Myocyte (in vitro differentiated cells): ENCODE measurements around the gene PRPSAP1. TPM values are rescaled to one million over a fixed set of nuclear protein-coding genes. Genes with fewer than 3 reads are reported as not detected.
A peak's percentile ranks its signal among the peaks of the same experiment; 100 is the strongest.

ENCODE experiments used
- DNase-seq: peaks from one replicate; pipeline ENCODE4 v3.0.0-alpha.2; 2012; ENCODE audit warnings: low read depth
- polyA plus RNA-seq: library from polyadenylated mRNA; unstranded; fragments of >200 nt; gene quantifications from one replicate; pipeline ENCODE4 v1.2.1, GENCODE V29; 2012; ENCODE audit warnings: missing spikeins
- total RNA-seq: library from RNA; depleted of rRNA; stranded (reverse); fragments of >200 nt; gene quantifications from 2 replicates; pipeline ENCODE4 v1.2.3, GENCODE V29; 2014

The PRPSAP1 gene, protein sequence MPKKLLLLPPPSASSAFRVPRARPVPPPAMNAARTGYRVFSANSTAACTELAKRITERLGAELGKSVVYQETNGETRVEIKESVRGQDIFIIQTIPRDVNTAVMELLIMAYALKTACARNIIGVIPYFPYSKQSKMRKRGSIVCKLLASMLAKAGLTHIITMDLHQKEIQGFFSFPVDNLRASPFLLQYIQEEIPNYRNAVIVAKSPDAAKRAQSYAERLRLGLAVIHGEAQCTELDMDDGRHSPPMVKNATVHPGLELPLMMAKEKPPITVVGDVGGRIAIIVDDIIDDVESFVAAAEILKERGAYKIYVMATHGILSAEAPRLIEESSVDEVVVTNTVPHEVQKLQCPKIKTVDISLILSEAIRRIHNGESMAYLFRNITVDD
- total RNA-seq = 37.4 and 58.5 TPM in 2 replicates
- 52.9 TPM for polyA plus RNA-seq

- peak; percentile 95 for DNase-seq
Measured at GRCh38 chr17:76353599-76354316, at the start of gene PRPSAP1. Gene PRPSAP1 (minus strand): TSS chr17:76353916. CDS start chr17:76353703, 213 bp downstream.

DNA sequence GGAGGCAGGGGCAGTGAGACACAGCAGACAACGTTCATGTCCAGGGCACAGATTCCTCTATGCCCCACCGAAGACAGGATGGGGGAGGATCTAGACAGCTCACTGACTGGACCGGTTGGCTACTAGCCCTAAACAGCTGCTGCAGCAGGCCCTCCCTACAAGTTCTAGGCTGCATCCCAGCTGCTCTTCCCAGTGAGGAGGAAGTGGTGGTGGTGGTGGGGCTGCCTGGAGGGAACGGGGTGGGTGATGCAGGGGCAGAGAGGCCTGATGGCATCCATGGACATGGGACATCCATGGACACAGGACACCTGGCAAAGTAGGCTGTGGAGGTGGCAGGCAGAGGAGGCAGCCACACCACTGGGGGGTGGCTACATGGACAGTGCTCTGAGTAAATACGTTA lies 49.0 kb upstream of the PRPSAP1 start:
- peak; percentile 57 for DNase-seq

GRCh38 chr17:76399175-76400172 lies 45.8 kb upstream of the PRPSAP1 start:
- no peak for DNase-seq

DNA sequence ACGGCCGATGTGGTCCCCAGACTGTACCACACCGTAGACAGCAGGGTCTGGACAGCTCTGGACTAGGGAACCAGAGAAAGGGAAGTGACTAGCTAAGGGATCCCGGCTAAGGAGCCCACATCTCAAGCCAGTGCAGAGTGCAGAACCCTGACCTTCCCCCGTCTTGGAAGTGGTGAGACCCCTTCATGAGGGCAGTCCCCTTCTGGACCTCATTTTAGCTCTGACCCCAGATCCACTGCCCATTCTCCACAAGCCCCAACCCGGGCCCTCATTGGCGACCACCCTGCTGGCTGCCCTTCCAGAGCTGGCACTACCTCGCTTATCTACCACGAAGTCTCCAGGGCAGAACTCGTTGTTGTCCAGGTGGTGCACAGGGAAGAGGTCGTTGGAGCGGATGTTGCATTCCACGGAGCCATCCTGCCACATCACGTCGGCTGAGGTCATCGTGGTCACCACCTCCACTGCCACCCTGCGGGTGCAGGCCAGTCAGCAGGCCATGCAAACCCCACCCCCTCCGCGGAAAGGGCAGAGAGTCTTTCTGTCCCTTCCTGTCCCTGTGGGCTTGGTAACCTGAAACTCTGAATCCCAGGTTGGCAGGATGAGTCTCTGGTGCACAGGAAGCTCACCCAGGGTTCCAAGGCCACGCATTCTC lies 44.9 kb upstream of the PRPSAP1 start:
- DNase-seq = no peak

- DNase-seq = peak; percentile 96
Measured at GRCh38 chr17:76397687-76398522, 44.2 kb upstream of the PRPSAP1 start.

GRCh38 chr17:76397184-76397583 lies 43.5 kb upstream of the PRPSAP1 start:
- DNase-seq = no peak

DNA sequence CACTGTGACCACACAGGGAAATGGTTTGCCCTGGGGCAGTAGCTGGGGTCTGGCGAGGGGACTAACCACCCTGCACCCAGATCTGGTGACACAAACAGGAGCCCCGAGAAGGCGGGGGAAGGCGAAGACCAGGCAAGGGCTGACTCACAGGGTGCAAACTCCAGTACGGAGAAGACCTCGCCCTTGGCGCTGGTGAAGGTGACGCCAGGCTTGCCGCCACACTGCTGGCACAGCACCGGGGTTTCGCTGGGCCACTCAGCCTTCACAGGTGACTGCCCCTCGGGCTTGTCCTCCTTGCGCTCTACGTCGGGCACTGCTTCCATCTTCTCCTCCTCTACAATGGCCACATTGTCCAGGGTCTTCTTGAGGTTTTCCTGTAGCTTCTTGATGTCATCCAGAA lies 42.3 kb upstream of the PRPSAP1 start:
- DNase-seq = no peak

- no peak for DNase-seq
Measured at GRCh38 chr17:76394166-76394565, 40.5 kb upstream of the PRPSAP1 start.

DNA sequence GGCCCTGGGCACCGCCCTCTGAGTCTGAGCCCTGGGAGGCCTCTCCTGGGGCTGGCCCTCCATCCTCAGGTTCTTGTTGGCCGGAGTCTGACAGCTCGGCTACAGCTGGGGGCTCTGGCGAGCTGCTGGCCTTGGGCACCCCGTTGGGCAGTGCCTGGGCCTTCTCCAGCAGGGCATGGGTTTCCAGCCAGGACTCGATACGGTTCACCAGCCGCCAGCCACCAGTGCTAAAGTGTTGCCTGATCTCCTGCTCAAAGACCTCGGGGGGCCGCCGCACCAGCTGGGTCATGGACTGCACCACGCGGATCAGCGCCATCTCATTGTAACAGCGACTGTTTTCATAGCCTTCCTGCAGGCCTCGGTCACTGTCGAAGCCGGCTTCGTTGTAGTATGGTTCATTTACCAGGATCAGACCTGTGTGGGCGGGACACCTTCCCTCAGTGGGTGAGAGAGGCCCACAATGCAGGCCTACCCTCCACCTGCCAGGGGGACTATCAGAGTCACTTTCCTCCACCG lies 37.5 kb upstream of the PRPSAP1 start:
- DNase-seq = no peak

GRCh38 chr17:76390003-76390421 lies 36.3 kb upstream of the PRPSAP1 start:
- DNase-seq = no peak

GRCh38 chr17:76388966-76389888 lies 35.5 kb upstream of the PRPSAP1 start:
- no peak for DNase-seq

- no peak for DNase-seq
Measured at GRCh38 chr17:76386966-76387765, 33.5 kb upstream of the PRPSAP1 start.

DNA sequence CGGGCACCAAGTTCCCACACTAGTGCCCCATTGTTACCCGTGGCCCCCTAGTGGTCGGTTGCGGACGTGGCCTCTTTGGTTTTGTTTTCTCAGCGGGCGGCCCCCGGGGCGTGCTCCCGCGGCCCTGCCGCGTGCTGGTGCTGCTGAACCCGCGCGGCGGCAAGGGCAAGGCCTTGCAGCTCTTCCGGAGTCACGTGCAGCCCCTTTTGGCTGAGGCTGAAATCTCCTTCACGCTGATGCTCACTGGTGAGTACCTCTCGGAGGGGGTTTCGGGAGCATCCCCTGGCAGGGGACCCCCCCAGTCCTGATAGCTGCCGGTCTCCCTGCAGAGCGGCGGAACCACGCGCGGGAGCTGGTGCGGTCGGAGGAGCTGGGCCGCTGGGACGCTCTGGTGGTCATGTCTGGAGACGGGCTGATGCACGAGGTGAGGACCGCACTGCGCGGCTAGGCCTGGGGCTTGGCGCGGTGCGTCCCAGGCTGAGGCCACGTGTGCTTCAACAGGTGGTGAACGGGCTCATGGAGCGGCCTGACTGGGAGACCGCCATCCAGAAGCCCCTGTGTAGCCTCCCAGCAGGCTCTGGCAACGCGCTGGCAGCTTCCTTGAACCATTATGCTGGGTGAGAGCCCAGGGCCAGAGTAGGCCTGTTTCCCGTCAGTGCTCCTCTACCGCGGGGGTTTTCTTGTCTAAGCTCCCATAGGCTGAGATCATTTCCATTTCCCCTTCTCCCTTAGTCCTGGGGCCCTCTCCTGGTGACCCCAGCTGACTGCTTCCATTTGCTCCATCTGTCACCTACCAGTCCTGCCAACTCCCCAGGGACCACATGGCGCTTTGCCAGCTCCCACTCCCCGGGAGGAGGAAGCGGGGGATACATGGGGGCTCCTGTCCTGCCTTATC lies 32.4 kb upstream of the PRPSAP1 start:
- DNase-seq = peak; percentile 84

DNA sequence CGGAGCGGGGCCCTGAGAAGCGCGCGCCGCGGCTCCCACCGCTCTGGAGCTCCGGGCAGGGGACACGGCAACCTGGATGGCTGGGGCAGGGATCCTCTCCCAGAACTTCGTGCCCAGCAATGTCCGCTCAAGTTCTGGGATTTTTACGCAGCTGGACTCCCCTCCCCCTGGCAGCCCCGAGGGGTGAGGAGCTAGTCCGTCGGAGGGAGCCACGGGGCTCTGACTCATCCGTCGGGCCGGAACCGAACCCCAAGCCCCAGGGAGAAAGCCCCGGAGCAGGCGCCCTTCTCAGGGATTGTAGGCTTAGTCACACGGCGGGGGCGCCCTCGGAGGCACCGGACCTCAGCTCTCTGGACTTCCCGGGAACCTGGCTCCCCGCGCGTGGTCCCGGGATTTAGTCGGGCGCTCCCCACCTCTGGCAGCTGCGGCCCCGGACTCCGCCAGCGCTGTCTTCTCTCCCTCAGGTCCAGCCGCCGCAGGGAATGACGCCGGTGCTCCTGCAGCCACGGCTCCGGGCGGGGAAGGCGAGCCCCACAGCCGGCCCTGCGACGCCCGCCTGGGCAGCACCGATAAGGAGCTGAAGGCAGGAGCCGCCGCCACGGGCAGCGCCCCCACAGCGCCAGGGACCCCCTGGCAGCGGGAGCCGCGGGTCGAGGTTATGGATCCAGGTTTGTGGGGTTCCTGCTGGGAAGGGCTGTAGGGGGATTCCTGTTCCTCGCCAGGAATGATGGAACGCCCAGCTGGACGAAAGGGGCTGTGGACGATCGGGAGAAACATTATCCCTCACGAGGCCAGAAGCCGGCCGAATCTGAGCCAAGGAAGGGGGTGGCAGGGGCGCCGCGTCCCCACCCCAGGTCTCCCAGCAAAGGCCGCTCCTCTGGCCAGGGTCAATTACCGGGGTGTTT lies 31.5 kb upstream of the PRPSAP1 start:
- DNase-seq = peak; percentile 39

DNA sequence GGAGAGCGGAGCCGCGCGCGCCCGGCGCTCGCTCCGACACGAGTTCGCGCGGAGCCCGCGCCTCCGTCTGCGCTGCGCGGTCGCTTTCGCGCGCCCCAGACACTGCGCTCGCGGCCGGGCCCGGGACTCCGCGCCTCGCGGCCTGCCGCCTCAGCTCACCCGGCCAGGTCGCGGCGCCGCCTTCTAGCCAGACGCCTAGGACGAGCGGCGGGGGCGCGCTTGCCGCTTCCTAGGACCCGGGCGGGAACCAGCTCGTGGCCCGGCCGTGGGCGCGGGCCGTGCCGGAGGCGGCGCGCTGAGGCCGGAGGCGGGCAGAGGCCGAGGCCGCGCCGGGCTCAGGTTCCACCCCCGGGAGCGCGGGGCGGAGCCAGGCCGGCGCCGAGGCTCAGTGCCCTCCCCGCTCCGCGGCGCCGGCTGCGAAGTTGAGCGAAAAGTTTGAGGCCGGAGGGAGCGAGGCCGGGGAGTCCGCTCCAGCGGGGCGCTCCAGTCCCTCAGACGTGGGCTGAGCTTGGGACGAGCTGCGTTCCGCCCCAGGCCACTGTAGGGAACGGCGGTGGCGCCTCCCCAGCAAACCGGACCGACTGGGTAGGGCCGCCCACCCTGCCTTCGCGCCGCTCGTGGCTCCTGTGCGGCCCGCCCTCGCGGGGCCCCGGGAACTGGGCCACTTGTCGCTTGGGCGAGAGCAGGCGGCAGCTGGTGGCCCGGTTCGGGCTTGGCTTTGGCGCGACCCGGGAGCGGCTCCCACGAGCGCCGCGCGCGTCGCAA lies 30.7 kb upstream of the PRPSAP1 start, which contains the start of gene SPHK1:
TSS of gene SPHK1 (plus strand) at position 388 of the 765 bp plus-strand sequence. CDS start 1,036 bp downstream, outside the sequence.
- DNase-seq = peak; percentile 79
